ENCODE results near the gene SACM1L.

DNA sequence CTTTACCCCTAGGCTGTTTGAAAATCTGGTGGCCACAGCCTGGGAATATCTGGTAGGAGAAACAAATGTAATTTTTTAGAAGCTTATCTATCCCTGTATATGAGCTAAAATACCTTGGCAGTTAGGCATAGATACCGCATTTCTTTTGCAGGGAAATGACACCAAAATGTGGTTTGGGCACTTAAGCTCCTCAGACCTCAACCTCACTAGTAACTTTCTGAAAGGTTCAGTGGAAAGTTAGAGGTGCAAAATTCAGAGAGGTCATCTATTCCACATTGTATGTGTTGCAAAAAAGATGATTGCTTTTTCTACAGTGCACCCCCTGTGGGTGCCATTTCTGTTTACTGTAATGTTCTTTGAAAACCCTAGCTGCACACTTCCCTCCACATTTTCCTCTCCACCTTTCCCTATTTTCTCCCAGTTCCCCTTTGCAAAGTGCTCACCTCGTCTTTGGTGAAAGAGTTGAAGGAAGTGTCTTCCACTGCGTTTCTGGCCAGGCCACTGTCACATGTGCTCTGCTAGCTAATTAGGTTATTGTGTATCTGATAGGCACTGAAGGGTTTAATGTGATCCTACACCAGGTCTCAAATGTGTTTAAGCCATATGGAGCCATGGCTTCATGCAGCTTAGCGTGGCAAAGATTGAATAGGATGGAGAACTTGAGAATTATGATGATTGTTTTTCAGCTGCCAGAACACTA lies 1.3 kb downstream of the SACM1L start:
- TF ChIP-seq JUND (IDR thresholded peaks at IDR 0.05): no peak
- TF ChIP-seq, protein P1, sequence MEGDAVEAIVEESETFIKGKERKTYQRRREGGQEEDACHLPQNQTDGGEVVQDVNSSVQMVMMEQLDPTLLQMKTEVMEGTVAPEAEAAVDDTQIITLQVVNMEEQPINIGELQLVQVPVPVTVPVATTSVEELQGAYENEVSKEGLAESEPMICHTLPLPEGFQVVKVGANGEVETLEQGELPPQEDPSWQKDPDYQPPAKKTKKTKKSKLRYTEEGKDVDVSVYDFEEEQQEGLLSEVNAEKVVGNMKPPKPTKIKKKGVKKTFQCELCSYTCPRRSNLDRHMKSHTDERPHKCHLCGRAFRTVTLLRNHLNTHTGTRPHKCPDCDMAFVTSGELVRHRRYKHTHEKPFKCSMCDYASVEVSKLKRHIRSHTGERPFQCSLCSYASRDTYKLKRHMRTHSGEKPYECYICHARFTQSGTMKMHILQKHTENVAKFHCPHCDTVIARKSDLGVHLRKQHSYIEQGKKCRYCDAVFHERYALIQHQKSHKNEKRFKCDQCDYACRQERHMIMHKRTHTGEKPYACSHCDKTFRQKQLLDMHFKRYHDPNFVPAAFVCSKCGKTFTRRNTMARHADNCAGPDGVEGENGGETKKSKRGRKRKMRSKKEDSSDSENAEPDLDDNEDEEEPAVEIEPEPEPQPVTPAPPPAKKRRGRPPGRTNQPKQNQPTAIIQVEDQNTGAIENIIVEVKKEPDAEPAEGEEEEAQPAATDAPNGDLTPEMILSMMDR (IDR thresholded peaks at IDR 0.05; ENCODE audit: low read depth, low read length, missing input control): no peak
- TF ChIP-seq ZBTB33 (IDR thresholded peaks at IDR 0.05): no peak
- TF ChIP-seq, protein P2, sequence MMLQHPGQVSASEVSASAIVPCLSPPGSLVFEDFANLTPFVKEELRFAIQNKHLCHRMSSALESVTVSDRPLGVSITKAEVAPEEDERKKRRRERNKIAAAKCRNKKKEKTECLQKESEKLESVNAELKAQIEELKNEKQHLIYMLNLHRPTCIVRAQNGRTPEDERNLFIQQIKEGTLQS (IDR thresholded peaks at IDR 0.05): no peak
- TF ChIP-seq REST (IDR thresholded peaks at IDR 0.05): no peak
- TF ChIP-seq YY1 (IDR thresholded peaks at IDR 0.05): no peak
- TF ChIP-seq RAD21 (IDR thresholded peaks at IDR 0.05): no peak
- no peak for TF ChIP-seq TAF1 (conservative IDR thresholded peaks at IDR 0.05)
- TF ChIP-seq MAX (IDR thresholded peaks at IDR 0.05): no peak
- no peak for TF ChIP-seq SP1 (IDR thresholded peaks at IDR 0.05)
- TF ChIP-seq RXRA (IDR thresholded peaks at IDR 0.05): no peak
- no peak for TF ChIP-seq EGR1 (IDR thresholded peaks at IDR 0.05; ENCODE audit: low read depth in 2 of 2)
- TF ChIP-seq NR2F2 (IDR thresholded peaks at IDR 0.05): no peak
- no peak for TF ChIP-seq GABPA (IDR thresholded peaks at IDR 0.05 in 1 of 2, conservative IDR thresholded peaks at IDR 0.05 in 1 of 2)

Data from liver (tissue), 3 donors.